Measurements from ENCODE around the gene LIMK1. TPM values are rescaled to one million over a fixed set of nuclear protein-coding genes. Genes with fewer than 3 reads are reported as not detected.
"Not testable (repeated sequence)": the region's sequence is repeated elsewhere in the genome, so short reads cannot be mapped to it uniquely, and the experiment has no call there.

Gene LIMK1
- total and polyA plus RNA-seq, 2 experiments from 2014 or later, result 15.6 to 54.4 TPM

DNA sequence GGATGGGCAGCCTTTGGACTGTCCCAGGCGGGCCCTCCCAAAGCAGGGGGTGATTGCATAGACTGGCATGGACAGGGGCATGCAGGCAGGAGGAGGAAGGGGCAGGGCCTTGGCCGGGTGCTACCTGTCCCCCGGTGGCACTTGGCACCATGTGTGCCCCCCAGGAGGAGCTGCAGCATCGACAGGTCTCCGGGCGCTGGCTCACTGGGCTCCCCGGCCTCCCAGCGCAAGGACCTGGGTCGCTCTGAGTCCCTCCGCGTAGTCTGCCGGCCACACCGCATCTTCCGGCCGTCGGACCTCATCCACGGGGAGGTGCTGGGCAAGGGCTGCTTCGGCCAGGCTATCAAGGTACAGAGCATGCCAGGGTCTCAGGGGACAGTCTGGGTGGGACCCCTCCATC lies 23.2 kb downstream of the LIMK1 start:
- Histone ChIP-seq H3K36me3 (peaks cover 12% of the 10 kb centered on the region), H3K27me3 (no peaks in the 10 kb centered on the region), H3K9me3 (ENCODE audit: low read depth) (no peaks in the 10 kb centered on the region), H3K4me1 (ENCODE audit: low read depth) (no peaks in the 10 kb centered on the region), H3K27ac (no peak overlapping the region), H3K4me3 (no peak overlapping the region)
- TF ChIP-seq, protein P1, sequence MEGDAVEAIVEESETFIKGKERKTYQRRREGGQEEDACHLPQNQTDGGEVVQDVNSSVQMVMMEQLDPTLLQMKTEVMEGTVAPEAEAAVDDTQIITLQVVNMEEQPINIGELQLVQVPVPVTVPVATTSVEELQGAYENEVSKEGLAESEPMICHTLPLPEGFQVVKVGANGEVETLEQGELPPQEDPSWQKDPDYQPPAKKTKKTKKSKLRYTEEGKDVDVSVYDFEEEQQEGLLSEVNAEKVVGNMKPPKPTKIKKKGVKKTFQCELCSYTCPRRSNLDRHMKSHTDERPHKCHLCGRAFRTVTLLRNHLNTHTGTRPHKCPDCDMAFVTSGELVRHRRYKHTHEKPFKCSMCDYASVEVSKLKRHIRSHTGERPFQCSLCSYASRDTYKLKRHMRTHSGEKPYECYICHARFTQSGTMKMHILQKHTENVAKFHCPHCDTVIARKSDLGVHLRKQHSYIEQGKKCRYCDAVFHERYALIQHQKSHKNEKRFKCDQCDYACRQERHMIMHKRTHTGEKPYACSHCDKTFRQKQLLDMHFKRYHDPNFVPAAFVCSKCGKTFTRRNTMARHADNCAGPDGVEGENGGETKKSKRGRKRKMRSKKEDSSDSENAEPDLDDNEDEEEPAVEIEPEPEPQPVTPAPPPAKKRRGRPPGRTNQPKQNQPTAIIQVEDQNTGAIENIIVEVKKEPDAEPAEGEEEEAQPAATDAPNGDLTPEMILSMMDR (IDR thresholded peaks at IDR 0.05; ENCODE audit: low read depth, low read length), result no peak
- no peak for DNase-seq (ENCODE audit: low read depth in 1 of 2, low spot score in 1 of 2)

DNA sequence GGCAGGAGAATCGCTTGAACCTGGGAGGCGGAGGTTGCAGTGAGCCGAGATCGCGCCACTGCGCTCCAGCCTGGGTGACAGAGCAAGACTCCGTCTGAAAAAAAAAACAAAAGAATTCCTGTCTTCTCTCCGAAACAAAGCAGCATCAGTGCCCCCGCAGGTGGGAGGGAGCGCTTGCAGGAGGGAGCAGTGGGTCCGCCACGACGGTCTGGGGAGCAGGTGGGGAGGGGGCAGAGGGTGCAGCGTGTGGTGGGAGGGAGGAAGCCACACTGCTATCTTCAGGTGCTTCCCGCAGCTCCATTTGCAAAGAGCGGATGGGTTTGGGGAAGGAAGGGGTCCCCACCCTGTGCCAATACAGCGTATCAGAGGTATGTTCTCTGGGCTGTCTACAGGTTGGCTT lies 31.7 kb downstream of the LIMK1 start:
- no peaks in the 10 kb centered on the region for H3K27me3 ChIP-seq
- no peak overlapping the region for H3K27ac ChIP-seq
- TF ChIP-seq, protein P1 (IDR thresholded peaks at IDR 0.05; ENCODE audit: low read depth, low read length), result no peak
- H3K4me3 ChIP-seq, result no peak overlapping the region
- DNase-seq (ENCODE audit: low read depth in 1 of 2, low spot score in 1 of 2), result no peak
- H3K4me1 ChIP-seq (ENCODE audit: low read depth), result no peaks in the 10 kb centered on the region
- no peaks in the 10 kb centered on the region for H3K9me3 ChIP-seq (ENCODE audit: low read depth)
- H3K36me3 ChIP-seq, result peaks cover 18% of the 10 kb centered on the region

DNA sequence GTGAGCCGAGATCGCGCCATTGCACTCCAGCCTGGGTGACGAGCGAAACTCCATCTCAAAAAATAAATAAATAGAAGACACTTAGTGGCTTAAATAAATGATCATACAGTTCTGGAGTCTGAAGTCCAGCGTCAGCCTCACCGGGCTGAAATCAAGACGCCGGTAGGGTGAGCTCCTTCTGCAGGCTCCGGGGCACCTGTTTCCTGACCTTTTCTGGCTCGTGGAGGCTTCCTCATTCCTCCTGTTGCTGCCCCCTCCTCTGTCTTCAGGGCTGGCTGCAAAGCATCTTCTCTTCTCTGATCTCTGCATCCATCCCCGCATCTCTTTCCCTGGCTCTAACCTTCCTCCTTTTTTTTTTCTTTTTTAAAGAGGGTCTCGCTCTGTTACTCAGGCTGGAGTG lies 32.8 kb downstream of the LIMK1 start:
- Histone ChIP-seq H3K27me3 (no peaks in the 10 kb centered on the region), H3K4me3 (no peak overlapping the region), H3K27ac (no peak overlapping the region), H3K9me3 (ENCODE audit: low read depth) (no peaks in the 10 kb centered on the region), H3K36me3 (peaks cover 13% of the 10 kb centered on the region), H3K4me1 (ENCODE audit: low read depth) (no peaks in the 10 kb centered on the region)
- TF ChIP-seq, protein P1 (IDR thresholded peaks at IDR 0.05; ENCODE audit: low read depth, low read length), result no peak
- no peak for DNase-seq (ENCODE audit: low read depth in 1 of 2, low spot score in 1 of 2)

DNA sequence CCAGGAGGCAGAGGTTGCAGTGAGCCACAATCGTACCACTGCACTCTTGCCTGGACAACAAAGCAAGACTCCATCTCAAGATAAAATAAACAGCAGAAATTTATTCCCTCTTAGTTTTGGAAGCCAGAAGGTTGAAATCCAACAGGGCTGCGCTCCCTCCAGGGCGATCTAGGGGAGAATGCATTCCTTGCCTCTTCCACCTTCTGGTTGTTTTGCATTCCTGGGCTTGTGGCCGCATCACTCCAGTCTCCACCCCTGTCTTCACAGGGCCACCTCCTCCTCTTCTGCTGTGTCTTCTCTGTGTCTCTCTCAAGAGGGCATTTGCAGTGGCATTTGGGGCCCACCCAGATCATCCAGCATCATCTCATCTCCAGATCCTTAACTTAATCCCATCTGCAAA lies 36.2 kb downstream of the LIMK1 start:
- H3K36me3 ChIP-seq, result peaks cover 8% of the 10 kb centered on the region
- TF ChIP-seq, protein P1 (IDR thresholded peaks at IDR 0.05; ENCODE audit: low read depth, low read length), result no peak
- H3K9me3 ChIP-seq (ENCODE audit: low read depth), result no peaks in the 10 kb centered on the region
- H3K27me3 ChIP-seq, result no peaks in the 10 kb centered on the region
- no peak for DNase-seq (ENCODE audit: low read depth in 1 of 2, low spot score in 1 of 2)
- H3K4me3 ChIP-seq, result no peak overlapping the region
- no peak overlapping the region for H3K27ac ChIP-seq
- no peaks in the 10 kb centered on the region for H3K4me1 ChIP-seq (ENCODE audit: low read depth)

DNA sequence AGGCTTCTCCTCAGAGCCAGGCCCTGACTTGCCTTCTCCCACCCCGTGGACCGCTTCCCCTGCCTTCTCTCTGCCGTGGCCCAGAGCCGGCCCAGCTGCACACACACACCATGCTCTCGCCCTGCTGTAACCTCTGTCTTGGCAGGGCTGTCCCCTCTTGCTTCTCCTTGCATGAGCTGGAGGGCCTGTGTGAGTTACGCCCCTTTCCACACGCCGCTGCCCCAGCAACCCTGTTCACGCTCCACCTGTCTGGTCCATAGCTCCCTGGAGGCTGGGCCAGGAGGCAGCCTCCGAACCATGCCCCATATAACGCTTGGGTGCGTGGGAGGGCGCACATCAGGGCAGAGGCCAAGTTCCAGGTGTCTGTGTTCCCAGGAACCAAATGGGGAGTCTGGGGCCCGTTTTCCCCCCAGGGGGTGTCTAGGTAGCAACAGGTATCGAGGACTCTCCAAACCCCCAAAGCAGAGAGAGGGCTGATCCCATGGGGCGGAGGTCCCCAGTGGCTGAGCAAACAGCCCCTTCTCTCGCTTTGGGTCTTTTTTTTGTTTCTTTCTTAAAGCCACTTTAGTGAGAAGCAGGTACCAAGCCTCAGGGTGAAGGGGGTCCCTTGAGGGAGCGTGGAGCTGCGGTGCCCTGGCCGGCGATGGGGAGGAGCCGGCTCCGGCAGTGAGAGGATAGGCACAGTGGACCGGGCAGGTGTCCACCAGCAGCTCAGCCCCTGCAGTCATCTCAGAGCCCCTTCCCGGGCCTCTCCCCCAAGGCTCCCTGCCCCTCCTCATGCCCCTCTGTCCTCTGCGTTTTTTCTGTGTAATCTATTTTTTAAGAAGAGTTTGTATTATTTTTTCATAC lies 38.0 kb downstream of the LIMK1 start:
- TF ChIP-seq, protein P1 (IDR thresholded peaks at IDR 0.05; ENCODE audit: low read depth, low read length), result no peak
- DNase-seq (ENCODE audit: low read depth in 1 of 2, low spot score in 1 of 2), result no peak
- H3K4me3 ChIP-seq, result no peak overlapping the region
- peaks cover 8% of the 10 kb centered on the region for H3K36me3 ChIP-seq
- H3K27me3 ChIP-seq, result no peaks in the 10 kb centered on the region
- H3K27ac ChIP-seq, result no peak overlapping the region
- no peaks in the 10 kb centered on the region for H3K4me1 ChIP-seq (ENCODE audit: low read depth)
- no peaks in the 10 kb centered on the region for H3K9me3 ChIP-seq (ENCODE audit: low read depth)

DNA sequence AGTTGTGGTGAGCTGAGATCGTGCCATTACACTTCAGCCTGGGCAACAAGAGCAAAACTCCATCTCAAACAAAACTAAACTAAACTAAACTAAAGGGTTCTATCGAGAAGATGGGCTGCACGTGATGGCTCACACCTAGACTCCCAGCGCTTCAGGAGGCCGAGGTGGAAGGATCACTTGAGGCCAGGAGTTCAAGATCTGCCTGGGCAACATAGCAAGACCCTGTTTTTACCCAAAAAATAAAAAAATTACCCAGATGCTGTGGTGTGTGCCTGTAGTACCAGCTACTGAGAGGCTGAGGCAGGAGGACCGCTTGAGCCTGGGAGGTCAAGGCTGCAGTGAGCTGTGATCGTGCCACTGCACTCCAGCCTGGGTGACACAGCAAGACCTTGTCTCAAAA lies 40.3 kb downstream of the LIMK1 start:
- not testable (repeated sequence) for H3K27me3 ChIP-seq; DNase-seq (ENCODE audit: low read depth in 1 of 2, low spot score in 1 of 2); H3K4me1 ChIP-seq (ENCODE audit: low read depth); H3K27ac ChIP-seq; H3K4me3 ChIP-seq; H3K9me3 ChIP-seq (ENCODE audit: low read depth); H3K36me3 ChIP-seq
